Prostate gland (tissue), 2 donors: ENCODE measurements around the gene SLC25A36. TPM values are rescaled to one million over a fixed set of nuclear protein-coding genes. Genes with fewer than 3 reads are reported as not detected.

Source experiments
- DNase-seq: peaks from one replicate; pipeline ENCODE4 v3.0.0-alpha.2; 2019; ENCODE audit warnings: low spot score
- H3K27ac ChIP-seq, 2 donors: fragments of 200-600 bp; sonication (generic); 2 replicates each; pipeline ENCODE4 v1.5.1; 2017 to 2019
- H3K27me3 ChIP-seq: fragments of 200-600 bp; sonication (generic); replicated peaks from 2 replicates; pipeline ENCODE4 v1.5.1; 2019; ENCODE audit not compliant: insufficient read depth
- H3K36me3 ChIP-seq, 2 donors: fragments of 200-600 bp; sonication (generic); 1 replicate in 1 of 2; 2 replicates in 1 of 2; pipeline versions ENCODE4 v1.5.1 to v1.8.1; 2017 to 2019
- H3K4me1 ChIP-seq: fragments of 200-600 bp; sonication (generic); replicated peaks from 2 replicates; pipeline ENCODE4 v1.5.1; 2019
- H3K4me3 ChIP-seq, 2 donors: fragments of 200-600 bp; sonication (generic); 2 replicates each; pipeline ENCODE4 v1.5.1; 2017 to 2019
- H3K9me3 ChIP-seq: fragments of 200-600 bp; sonication (generic); 2 replicates; pipeline ENCODE4 v1.5.1; 2017
- CTCF ChIP-seq, 4 experiments: fragments of 200-600 bp in 2 of 4; fragments of 450-650 bp in 2 of 4; sonication (generic) in 2 of 4; IDR thresholded peaks; 1 replicate in 3 of 4; 2 replicates in 1 of 4; pipeline ENCODE4 v1.5.1; 2016 to 2019; ENCODE audit warnings: antibody characterized with exemption in 4 of 4, mild to moderate bottlenecking in 2 of 4, moderate library complexity in 2 of 4
- POLR2A ChIP-seq: fragments of 450-650 bp; IDR thresholded peaks from one replicate; pipeline ENCODE4 v1.6.1; 2016; ENCODE audit warnings: antibody characterized with exemption, mild to moderate bottlenecking
- POLR2AphosphoS5 ChIP-seq: sonication (generic); formaldehyde crosslinking; IDR thresholded peaks from one replicate; pipeline ENCODE4 v1.6.1; 2017; ENCODE audit warnings: antibody characterized with exemption
- WGBS: methylation state at CpG from one replicate; pipeline ENCODE4 v1.1.5; 2018; 5-methylcytosine and 5-hydroxymethylcytosine counted together
- intact Hi-C: fragments of 100-400 bp; cut with DNase I; formaldehyde crosslinking; loops from one replicate; pipeline ENCODE4 v1.14.2; 2022
- total RNA-seq, 2 donors: library from RNA; depleted of rRNA; stranded (reverse); fragments of >200 nt; gene quantifications; one replicate each; pipeline ENCODE4 v1.1.0, GENCODE V29; 2016

Gene SLC25A36
- 10 to 100 TPM; 91.0 to 93.9 TPM for total RNA-seq

GRCh38 chr3:140941434-140942220 lies at the start of gene SLC25A36:
SLC25A36 (plus strand) TSS chr3:140941836; CDS start chr3:140942055, 219 bp downstream.
- under 1% methylated on average over 72 of the region's 72 CpGs for WGBS
- intact Hi-C loops: no loop called here
- no peaks in the 10 kb centered on the region for H3K27me3 ChIP-seq
- peak; percentile 97 for DNase-seq
- no peaks in the 10 kb centered on the region for H3K4me1 ChIP-seq
- peak; percentile 99 for TF ChIP-seq POLR2A
- peak; percentile 99 for TF ChIP-seq POLR2AphosphoS5
- peak in 2 of 4 experiments; percentile 14 to 38 for TF ChIP-seq CTCF (IDR thresholded peaks at IDR 0.05)
- no peaks in the 10 kb centered on the region for H3K36me3 ChIP-seq
- no peaks in the 10 kb centered on the region for H3K9me3 ChIP-seq
- peak within 1 kb of the TSS; percentile 81 to 85 for H3K4me3 ChIP-seq
- peak within 1 kb of the TSS; percentile 95 to 98 for H3K27ac ChIP-seq

DNA sequence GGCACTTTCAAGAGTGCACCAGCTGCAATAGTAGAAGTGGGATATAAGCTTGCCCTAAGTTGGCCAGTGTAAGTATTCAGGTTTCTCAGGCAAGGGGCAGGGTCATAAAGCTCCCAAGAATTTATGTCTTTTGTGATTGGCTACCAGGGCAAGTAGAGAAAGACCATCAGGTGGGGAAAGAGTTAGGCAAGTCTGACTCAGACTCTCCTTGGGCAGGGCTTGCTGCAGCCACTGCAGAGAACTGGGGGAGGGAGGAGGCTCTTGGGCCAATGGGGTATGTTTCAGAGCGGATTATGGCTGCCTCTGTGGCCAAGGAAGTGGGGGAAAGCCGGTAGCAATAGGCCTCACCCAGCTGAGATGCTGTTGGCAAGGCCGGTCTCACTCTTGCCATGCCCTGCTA lies 44.6 kb upstream of the SLC25A36 start:
- H3K4me3 ChIP-seq: no peak overlapping the region
- H3K27me3 ChIP-seq: no peaks in the 10 kb centered on the region
- TF ChIP-seq POLR2AphosphoS5 (no peak), CTCF (IDR thresholded peaks at IDR 0.05) (no peak), POLR2A (no peak)
- no peaks in the 10 kb centered on the region for H3K36me3 ChIP-seq
- intact Hi-C loops: loop anchor here (5.0 kb wide), 1 partner anchor 295 kb away; no protein-coding TSS in a partner anchor
- no peaks in the 10 kb centered on the region for H3K4me1 ChIP-seq
- no peaks in the 10 kb centered on the region for H3K9me3 ChIP-seq
- no peak overlapping the region for H3K27ac ChIP-seq
- 75% methylated on average over 3 of the region's 3 CpGs for WGBS
- no peak for DNase-seq

- H3K4me3 ChIP-seq: no peak overlapping the region
- peaks cover 2% of the 10 kb centered on the region for H3K4me1 ChIP-seq
- 43% methylated on average over 3 of the region's 3 CpGs for WGBS
- no peak overlapping the region for H3K27ac ChIP-seq
- H3K27me3 ChIP-seq: no peaks in the 10 kb centered on the region
- intact Hi-C loops: loop anchor here (5.0 kb wide), 1 partner anchor 294 kb away; no protein-coding TSS in a partner anchor
- DNase-seq: peak; percentile 25
- no peaks in the 10 kb centered on the region for H3K36me3 ChIP-seq
- TF ChIP-seq POLR2AphosphoS5 (peak; percentile 2), CTCF (IDR thresholded peaks at IDR 0.05) (peak in 3 of 4 experiments; percentile 36 to 71 (median 64)), POLR2A (no peak)
- no peaks in the 10 kb centered on the region for H3K9me3 ChIP-seq
These were observed 43.1 kb upstream of the SLC25A36 start for GRCh38 chr3:140898340-140899180.

DNA sequence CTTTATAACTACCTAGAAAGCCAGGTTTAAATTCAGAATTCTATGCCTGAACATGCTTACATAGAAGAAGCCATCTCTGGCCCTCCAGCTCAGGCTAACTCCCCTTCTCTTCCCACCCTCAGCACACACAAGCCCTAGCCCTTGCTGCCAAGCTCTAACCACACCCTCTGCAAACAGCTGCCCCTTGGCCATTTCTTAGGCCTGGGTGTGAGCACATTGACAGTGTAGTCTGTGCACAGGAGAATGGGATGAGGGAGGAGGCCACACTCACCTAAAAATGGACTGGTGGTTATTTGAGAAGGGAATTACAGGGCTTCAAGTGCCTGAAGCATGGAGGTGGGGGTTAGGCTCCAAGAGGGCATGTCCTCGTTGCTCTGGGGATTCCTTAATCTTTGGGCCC lies 42.3 kb upstream of the SLC25A36 start:
- intact Hi-C loops: loop anchor here (5.0 kb wide), 1 partner anchor 293 kb away; no protein-coding TSS in a partner anchor
- peaks cover 2% of the 10 kb centered on the region for H3K4me1 ChIP-seq
- H3K27me3 ChIP-seq: no peaks in the 10 kb centered on the region
- no peak for TF ChIP-seq POLR2A
- no peak for TF ChIP-seq CTCF (IDR thresholded peaks at IDR 0.05)
- no peak for TF ChIP-seq POLR2AphosphoS5
- 81% methylated on average over 1 of the region's 1 CpG for whole genome bisulfite sequencing
- H3K36me3 ChIP-seq: no peaks in the 10 kb centered on the region
- no peak overlapping the region for H3K27ac ChIP-seq
- DNase-seq: no peak
- H3K9me3 ChIP-seq: no peaks in the 10 kb centered on the region
- H3K4me3 ChIP-seq: no peak overlapping the region
